Stomach (tissue), 4 donors: ENCODE data around the gene TMEM240.

Experiments used
- EP300 ChIP-seq: sonication (generic); formaldehyde crosslinking; IDR thresholded peaks from one replicate; pipeline ENCODE4 v1.6.1; 2017; ENCODE audit warnings: antibody characterized with exemption
- POLR2A ChIP-seq, 4 donors: fragments of 450-650 bp; IDR thresholded peaks; one replicate each; pipeline ENCODE4 v1.6.1; 2016; ENCODE audit warnings: antibody characterized with exemption in 4 of 4, control low read depth in 2 of 4, mild to moderate bottlenecking in 1 of 4, moderate library complexity in 1 of 4

- TF ChIP-seq POLR2A (IDR thresholded peaks at IDR 0.05), result no peak
- TF ChIP-seq EP300, result no peak
Observed at GRCh38 chr1:1537626-1538250, 2.7 kb downstream of the TMEM240 start.
